ENCODE measurements around the gene NOX5. TPM values are rescaled to one million over a fixed set of nuclear protein-coding genes. Genes with fewer than 3 reads are reported as not detected.

The NOX5 gene
- total and polyA plus RNA-seq, 10 of the 15 experiments (the other 5 are each of a cell fraction or from before 2014, with no cell fraction given): not detected

- TF ChIP-seq REST (IDR thresholded peaks at IDR 0.05; ENCODE audit: low read depth, low read length): no peak
These were observed 66.1 kb downstream of the NOX5 start (continued) for GRCh38 chr15:69080295-69081248.

- H3K9ac ChIP-seq (ENCODE audit: control insufficient read depth, insufficient read depth, low read length): no peak overlapping the region
- ChIA-PET SMC1A (ENCODE audit: uncharacterized antibody, unreplicated experiment) (interaction anchor here (0.6 kb wide), 1 partner anchor 20 kb away, joined by 3 read pairs; no protein-coding TSS in a partner anchor), CTCF (interaction anchor here (1.5 kb wide), 1 partner anchor 163 kb away, joined by 3 read pairs; no protein-coding TSS in a partner anchor), RAD21 (ENCODE audit: unreplicated experiment) (no interaction called here), POLR2A (no interaction called here)
- 42% methylated on average over 10 of the region's 10 CpGs for WGBS (ENCODE audit: insufficient coverage, insufficient replicate concordance, low lambda C conversion rate, missing lambda C conversion rate)
- H3K4me3 ChIP-seq: no peak overlapping the region
- H3K4me2 ChIP-seq (ENCODE audit: control insufficient read depth, insufficient read depth): no peak overlapping the region
- no peaks in the 10 kb centered on the region for H3K9me3 ChIP-seq (replicated peaks; ENCODE audit: control insufficient read depth, insufficient read depth, low read length)
- no peak overlapping the region for H3K27ac ChIP-seq (ENCODE audit: control insufficient read depth, insufficient read depth)
- DNase-seq (ENCODE audit: low read depth, low spot score) (no peak), ATAC-seq (no peak), FAIRE-seq (no peak)
- no peaks in the 10 kb centered on the region for H3K79me2 ChIP-seq (ENCODE audit: control insufficient read depth, insufficient read depth, low read length)
- H3K36me3 ChIP-seq (ENCODE audit: control insufficient read depth in 2 of 2, insufficient read depth in 2 of 2, low read length in 1 of 2): no peaks in the 10 kb centered on the region
- H4K20me1 ChIP-seq (ENCODE audit: control insufficient read depth, insufficient read depth): no peaks in the 10 kb centered on the region
- in situ Hi-C loops (cut with MboI) (no loop called here), intact Hi-C loops (cut with micrococcal nuclease; ENCODE audit: unreplicated experiment) (no loop called here)
- 0 out of 4 replicates have a peak, but pooled peaks cover 0 to 2% of the 10 kb centered on the region in 2 experiments for H3K27me3 ChIP-seq (replicated peaks in 1 of 2; ENCODE audit: control insufficient read depth in 2 of 2, insufficient read depth in 2 of 2, low read length in 1 of 2)
- no peak overlapping the region for H2AFZ ChIP-seq (ENCODE audit: control insufficient read depth, low read depth, low read length)
- BruUV-seq (replicated peaks): no TSS peak
- H3K4me1 ChIP-seq (ENCODE audit: control insufficient read depth, insufficient read depth, low read length): no peaks in the 10 kb centered on the region
- TF ChIP-seq JUND (IDR thresholded peaks at IDR 0.05; ENCODE audit: low read depth, low read length) (no peak), ZBTB4 (CRISPR knock-in tag; IDR thresholded peaks at IDR 0.05) (no peak), BACH1 (IDR thresholded peaks at IDR 0.05; ENCODE audit: borderline replicate concordance) (no peak), BCL11A (IDR thresholded peaks at IDR 0.05; ENCODE audit: low read depth, low read length) (no peak), STAT3 (IDR thresholded peaks at IDR 0.05; ENCODE audit: low read depth, low read length) (no peak), PRDM15 (CRISPR knock-in tag; IDR thresholded peaks at IDR 0.05) (no peak), HCFC1 (IDR thresholded peaks at IDR 0.05; ENCODE audit: low read length) (no peak), ZNF24 (IDR thresholded peaks at IDR 0.05) (no peak)
These were observed 67.0 kb downstream of the NOX5 start for GRCh38 chr15:69081310-69082004.
